A549 (cell line): ENCODE measurements around the gene CSTF1.

ENCODE experiments used
- CTCF ChIP-seq: fragments of >200 bp; sonication (Bioruptor Twin); formaldehyde crosslinking; IDR thresholded peaks from 3 replicates; pipeline ENCODE4 v1.5.1; 2016
- RAD21 ChIP-seq, 2 experiments: fragments of >200 bp in 1 of 2; sonication (Bioruptor Twin) in 1 of 2; formaldehyde crosslinking in 1 of 2; IDR thresholded peaks in 1 of 2; conservative IDR thresholded peaks in 1 of 2; 2 replicates in 1 of 2; 3 replicates in 1 of 2; pipeline ENCODE4 v1.6.1; 2012 to 2018; ENCODE audit warnings: inconsistent platforms in 1 of 2
- RCOR1 ChIP-seq: fragments of 150-350 bp; IDR thresholded peaks from 2 replicates; pipeline ENCODE4 v1.6.1; 2014; ENCODE audit warnings: antibody characterized with exemption, low read length, low read depth

DNA sequence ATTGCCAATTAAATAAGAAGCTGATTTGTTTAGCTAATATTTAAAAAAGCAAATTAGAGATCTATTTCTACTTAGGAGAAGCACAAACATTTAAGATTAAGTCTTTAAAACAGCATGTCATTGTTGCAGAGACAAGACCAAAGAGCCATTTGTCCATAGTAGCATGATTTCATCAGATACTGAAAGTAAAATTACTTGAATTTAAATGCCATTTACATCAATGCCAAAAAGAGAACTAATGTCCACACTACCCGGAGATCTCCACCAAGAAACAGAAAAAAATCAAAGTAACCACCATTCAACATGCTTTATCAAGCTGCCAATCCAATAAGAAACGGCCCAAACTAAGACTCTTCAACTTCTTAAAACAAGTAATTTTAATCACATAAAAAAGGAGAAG, 16.1 kb upstream of the CSTF1 start:
- TF ChIP-seq RCOR1 (no peak), CTCF (no peak), RAD21 (conservative IDR thresholded peaks at IDR 0.05 in 1 of 2, IDR thresholded peaks at IDR 0.05 in 1 of 2) (no peak)
